Endothelial cell of umbilical vein (primary cell): Measurements from ENCODE around the gene LDLRAD4. TPM values are rescaled to one million over a fixed set of nuclear protein-coding genes. Genes with fewer than 3 reads are reported as not detected.

Experiments
- BruUV-seq: library from RNA; stranded (reverse); fragments of 400-500 nt; replicated peaks from 2 replicates; lab custom pipeline; 2021; lab: Mats Ljungman, UMichigan
- CTCF ChIA-PET: fragments of 300-600, 350-600 bp; sonication (Branson Sonifier 250); formaldehyde crosslinking; loops from one replicate; lab custom pipeline; 2021; ENCODE audit warnings: antibody characterized with exemption, inconsistent platforms; lab: Charles Lee
- POLR2A ChIA-PET: fragments of 300-600, 350-600 bp; sonication (Branson Sonifier 250); formaldehyde crosslinking; loops from one replicate; lab custom pipeline; 2021; ENCODE audit warnings: antibody characterized with exemption, inconsistent platforms; lab: Charles Lee
- DNase-seq: peaks from one replicate; pipeline ENCODE4 v3.0.0-alpha.2; 2011; ENCODE audit warnings: low read depth, low spot score
- FAIRE-seq: peaks from 2 replicates; lab custom pipeline; 2011; peaks lifted over from hg19 to GRCh38; lab: Jason Lieb, UNC
- H2AFZ ChIP-seq: 2 replicates; pipeline ENCODE4 v1.6.0; 2012; ENCODE audit warnings: low read depth, low read length, control low read depth, inconsistent platforms
- H3K27ac ChIP-seq: 2 replicates; pipeline ENCODE4 v1.5.1; 2011; ENCODE audit warnings: low read depth, mild to moderate bottlenecking, control low read depth, low read length, moderate library complexity; ENCODE audit not compliant: insufficient read depth
- H3K27me3 ChIP-seq, 2 experiments: 2 replicates each; pipeline versions ENCODE4 v1.6.0 to v1.6.1; 2011; ENCODE audit warnings: low read length in 2 of 2, mixed read lengths in 1 of 2; ENCODE audit not compliant: control insufficient read depth in 2 of 2, insufficient read depth in 2 of 2
- H3K36me3 ChIP-seq, 2 experiments: 2 replicates in 1 of 2; 3 replicates in 1 of 2; pipeline ENCODE4 v1.5.1; 2011; ENCODE audit warnings: low read length in 2 of 2, mild to moderate bottlenecking in 1 of 2, moderate library complexity in 1 of 2; ENCODE audit not compliant: control insufficient read depth in 2 of 2, insufficient read depth in 2 of 2; ENCODE audit errors: extremely low read depth in 1 of 2
- H3K4me1 ChIP-seq: 3 replicates; pipeline ENCODE4 v1.5.1; 2011; ENCODE audit warnings: mild to moderate bottlenecking, low read length; ENCODE audit not compliant: control insufficient read depth, insufficient read depth; ENCODE audit errors: extremely low read depth
- H3K4me2 ChIP-seq: 2 replicates; pipeline ENCODE4 v1.6.1; 2011; ENCODE audit warnings: low read length, control low read depth, mixed read lengths; ENCODE audit not compliant: insufficient read depth
- H3K4me3 ChIP-seq, 3 experiments: fragments of 200-600 bp in 1 of 3; sonication (generic), shearing (Covaris generic) in 1 of 3; replicated peaks in 1 of 3; 2 replicates each; pipeline ENCODE4 v1.5.1; 2011 to 2016; ENCODE audit warnings: control low read depth in 3 of 3, low read length in 3 of 3, mild to moderate bottlenecking in 2 of 3, inconsistent platforms in 1 of 3, low read depth in 1 of 3, moderate library complexity in 1 of 3; ENCODE audit not compliant: insufficient read depth in 1 of 3
- H3K79me2 ChIP-seq: 2 replicates; pipeline ENCODE4 v1.6.0; 2012; ENCODE audit warnings: low read length, inconsistent platforms; ENCODE audit not compliant: control insufficient read depth, insufficient read depth
- H3K9ac ChIP-seq: replicated peaks from 2 replicates; pipeline ENCODE3; 2011; ENCODE audit warnings: low read length, control low read depth; ENCODE audit not compliant: insufficient read depth; ENCODE audit errors: extremely low read depth
- H3K9me1 ChIP-seq: replicated peaks from 3 replicates; pipeline ENCODE4 v1.6.0; 2011; ENCODE audit warnings: mild to moderate bottlenecking, low read length; ENCODE audit not compliant: control insufficient read depth, insufficient read depth; ENCODE audit errors: extremely low read depth
- H3K9me3 ChIP-seq: replicated peaks from 2 replicates; pipeline ENCODE4 v1.5.1; 2012; ENCODE audit warnings: low read length, inconsistent platforms; ENCODE audit not compliant: control insufficient read depth, insufficient read depth
- H4K20me1 ChIP-seq: replicated peaks from 2 replicates; pipeline ENCODE3; 2011; ENCODE audit warnings: mild to moderate bottlenecking, low read length; ENCODE audit not compliant: control insufficient read depth, insufficient read depth; ENCODE audit errors: extremely low read depth
- CTCF ChIP-seq, 2 donors: IDR thresholded peaks; 1 replicate in 1 of 2; 2 replicates in 1 of 2; pipeline ENCODE4 v1.5.1; 2011; ENCODE audit warnings: low read length in 2 of 2, mild to moderate bottlenecking in 2 of 2, moderate library complexity in 2 of 2, control low read depth in 1 of 2, inconsistent platforms in 1 of 2, low read depth in 1 of 2; ENCODE audit not compliant: insufficient read depth in 1 of 2; ENCODE audit errors: extremely low read depth in 1 of 2
- EZH2 ChIP-seq: IDR thresholded peaks from 2 replicates; pipeline ENCODE4 v1.6.1; 2012; ENCODE audit warnings: borderline replicate concordance, low read depth, mild to moderate bottlenecking, moderate library complexity, low read length, inconsistent platforms; ENCODE audit not compliant: severe bottlenecking
- FOS ChIP-seq: IDR thresholded peaks from 2 replicates; pipeline ENCODE4 v1.6.1; 2011; ENCODE audit warnings: mild to moderate bottlenecking, low read length, moderate library complexity, borderline replicate concordance; ENCODE audit not compliant: insufficient read depth
- GATA2 ChIP-seq: IDR thresholded peaks from 2 replicates; pipeline ENCODE4 v1.7.0; 2011; ENCODE audit warnings: low read depth, mild to moderate bottlenecking, moderate library complexity, mixed read lengths, low read length; ENCODE audit not compliant: insufficient read length, insufficient read depth
- JUN ChIP-seq: IDR thresholded peaks from 2 replicates; pipeline ENCODE4 v1.6.1; 2011; ENCODE audit warnings: borderline replicate concordance, low read depth; ENCODE audit not compliant: insufficient read length, insufficient read depth
- MAX ChIP-seq: IDR thresholded peaks from 2 replicates; pipeline ENCODE4 v1.6.1; 2011; ENCODE audit not compliant: insufficient read depth, insufficient read length
- MYC ChIP-seq: IDR thresholded peaks from one replicate; pipeline ENCODE4 v1.6.1; 2011; ENCODE audit warnings: mild to moderate bottlenecking, low read depth, low read length
- POLR2A ChIP-seq: IDR thresholded peaks from 2 replicates; pipeline ENCODE4 v1.6.1; 2012; ENCODE audit warnings: low read depth, mild to moderate bottlenecking, control low read depth, low read length
- POLR2AphosphoS5 ChIP-seq: IDR thresholded peaks from 2 replicates; pipeline ENCODE4 v1.6.1; 2012; ENCODE audit warnings: low read depth, mild to moderate bottlenecking, control low read depth, low read length, moderate library complexity; ENCODE audit not compliant: insufficient read depth
- dilution Hi-C: fragments of 300-500 bp; cut with MboI; formaldehyde crosslinking; loops from one replicate; pipeline ENCODE4 v1.15.0; 2019; ENCODE audit warnings: low sequenced_read_pairs; ENCODE audit not compliant: extremely low pct_ligation_motif_present
- intact Hi-C: fragments of 100-400 bp; cut with micrococcal nuclease; formaldehyde crosslinking; loops from one replicate; pipeline ENCODE4 v1.10.0; 2022
- polyA plus RNA-seq, 4 experiments: library from polyadenylated mRNA; depleted of rRNA in 3 of 4; stranded (reverse) in 3 of 4; unstranded in 1 of 4; fragments of >200 nt; gene quantifications; 2 replicates each; pipeline versions ENCODE4 v1.2.1 to v1.2.3, GENCODE V29; 2011 to 2012; ENCODE audit warnings: missing spikeins in 1 of 4
- total RNA-seq: library from RNA; stranded (reverse); gene quantifications from 2 replicates; pipeline ENCODE4 v1.2.3, GENCODE V29; 2021

Gene LDLRAD4
- total and polyA plus RNA-seq, 2 donors (not counting 3 experiments of a cell fraction or from before 2014, with no cell fraction given) = 5.2 to 6.5 TPM

GRCh38 chr18:13658436-13659204 lies 440.1 kb downstream of the LDLRAD4 start:
- H4K20me1 ChIP-seq = no peaks in the 10 kb centered on the region
- no peaks in the 10 kb centered on the region for H3K36me3 ChIP-seq
- no peak overlapping the region for H3K9ac ChIP-seq
- no peaks in the 10 kb centered on the region for H3K9me1 ChIP-seq
- ChIA-PET CTCF (no interaction called here), POLR2A (no interaction called here)
- H3K79me2 ChIP-seq = no peaks in the 10 kb centered on the region
- peak; percentile 76 for FAIRE-seq
- no peaks in the 10 kb centered on the region for H3K27me3 ChIP-seq
- no TSS peak for BruUV-seq
- H3K4me1 ChIP-seq = peaks cover 30% of the 10 kb centered on the region
- H3K27ac ChIP-seq = peak overlapping the region; percentile 15
- peak overlapping the region; percentile 59 for H3K4me2 ChIP-seq
- no peaks in the 10 kb centered on the region for H3K9me3 ChIP-seq
- no peak overlapping the region for H3K4me3 ChIP-seq
- no peak overlapping the region for H2AFZ ChIP-seq
- TF ChIP-seq EZH2 = no peak
- TF ChIP-seq POLR2A = peak; percentile 28
- no peak for TF ChIP-seq JUN
- no peak for TF ChIP-seq MAX
- peak; percentile 6 for TF ChIP-seq FOS
- TF ChIP-seq POLR2AphosphoS5 = peak; percentile 28
- TF ChIP-seq MYC = no peak
- TF ChIP-seq CTCF (IDR thresholded peaks at IDR 0.05; ENCODE audit: extremely low read depth in 1 of 2, insufficient read depth in 1 of 2, low read depth in 1 of 2, low read length in 2 of 2) = no peak
- no peak for TF ChIP-seq GATA2
- intact Hi-C loops = loop anchor here (5.0 kb wide), 1 partner anchor 139 kb away; no protein-coding TSS in a partner anchor
- DNase-seq = peak; percentile 90
- dilution Hi-C loops = no loop called here
